ENCODE data around the gene BICD2. TPM values are rescaled to one million over a fixed set of nuclear protein-coding genes. Genes with fewer than 3 reads are reported as not detected.

BICD2 gene
- total RNA-seq, 2 experiments from 2014 or later, result 27.0 to 28.2 TPM

- ChIA-PET POLR2A (no interaction called here), CTCF (no interaction called here)
- Mint-ChIP-seq H3K27me3 (no peaks in the 10 kb centered on the region), H3K36me3 (ENCODE audit: low read depth) (peaks cover 22% of the 10 kb centered on the region), H3K27ac (no peak overlapping the region), H3K9me3 (no peaks in the 10 kb centered on the region), H3K4me1 (peaks cover 9% of the 10 kb centered on the region), H3K4me3 (no peak overlapping the region)
- DNase-seq, result peak; percentile 13
Measured at GRCh38 chr9:92726348-92726747, 38.3 kb downstream of the BICD2 start.

DNA sequence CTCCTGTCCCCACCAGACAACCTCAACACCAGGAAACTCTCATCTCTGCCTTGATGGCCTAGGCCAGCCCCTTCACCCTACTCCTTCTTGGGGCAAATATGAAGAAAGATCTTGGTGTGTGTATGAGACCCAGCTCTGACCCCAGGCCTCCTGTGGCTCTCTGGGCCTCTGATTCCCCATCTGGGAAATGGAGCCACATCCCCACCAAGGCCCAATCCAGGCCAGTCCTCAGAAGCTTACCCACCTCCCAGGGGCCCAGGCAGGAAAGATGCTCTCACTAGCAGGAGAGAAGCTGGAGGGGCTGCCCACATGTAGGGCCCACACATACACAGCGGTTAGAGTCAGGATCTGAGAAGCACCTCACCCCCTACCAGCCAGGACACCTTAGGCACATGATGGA, 38.9 kb downstream of the BICD2 start:
- Mint-ChIP-seq H3K4me1 (peaks cover 9% of the 10 kb centered on the region), H3K27ac (peak overlapping the region; percentile 27), H3K36me3 (ENCODE audit: low read depth) (peaks cover 22% of the 10 kb centered on the region), H3K4me3 (no peak overlapping the region), H3K27me3 (no peaks in the 10 kb centered on the region), H3K9me3 (no peaks in the 10 kb centered on the region)
- ChIA-PET POLR2A (no interaction called here), CTCF (no interaction called here)
- DNase-seq, result peak; percentile 12

DNA sequence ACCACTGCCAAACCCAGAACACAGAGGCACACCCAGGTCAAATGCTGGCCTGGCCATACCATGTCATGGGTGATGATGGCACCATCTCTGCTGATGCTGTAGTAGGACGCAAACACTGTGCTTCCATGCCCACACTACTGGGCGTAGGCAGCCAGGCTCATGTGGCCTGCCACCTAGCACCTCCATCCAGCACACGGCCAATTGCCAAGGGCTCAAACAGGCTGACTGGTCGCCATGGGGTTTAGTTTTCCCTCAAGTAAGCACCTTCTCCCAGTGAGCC, 39.4 kb downstream of the BICD2 start:
- Mint-ChIP-seq H3K36me3 (ENCODE audit: low read depth) (peaks cover 25% of the 10 kb centered on the region), H3K9me3 (no peaks in the 10 kb centered on the region), H3K4me3 (no peak overlapping the region), H3K27ac (no peak overlapping the region), H3K27me3 (no peaks in the 10 kb centered on the region), H3K4me1 (peaks cover 9% of the 10 kb centered on the region)
- CTCF ChIA-PET, result no interaction called here
- POLR2A ChIA-PET, result no interaction called here
- peak; percentile 14 for DNase-seq

DNA sequence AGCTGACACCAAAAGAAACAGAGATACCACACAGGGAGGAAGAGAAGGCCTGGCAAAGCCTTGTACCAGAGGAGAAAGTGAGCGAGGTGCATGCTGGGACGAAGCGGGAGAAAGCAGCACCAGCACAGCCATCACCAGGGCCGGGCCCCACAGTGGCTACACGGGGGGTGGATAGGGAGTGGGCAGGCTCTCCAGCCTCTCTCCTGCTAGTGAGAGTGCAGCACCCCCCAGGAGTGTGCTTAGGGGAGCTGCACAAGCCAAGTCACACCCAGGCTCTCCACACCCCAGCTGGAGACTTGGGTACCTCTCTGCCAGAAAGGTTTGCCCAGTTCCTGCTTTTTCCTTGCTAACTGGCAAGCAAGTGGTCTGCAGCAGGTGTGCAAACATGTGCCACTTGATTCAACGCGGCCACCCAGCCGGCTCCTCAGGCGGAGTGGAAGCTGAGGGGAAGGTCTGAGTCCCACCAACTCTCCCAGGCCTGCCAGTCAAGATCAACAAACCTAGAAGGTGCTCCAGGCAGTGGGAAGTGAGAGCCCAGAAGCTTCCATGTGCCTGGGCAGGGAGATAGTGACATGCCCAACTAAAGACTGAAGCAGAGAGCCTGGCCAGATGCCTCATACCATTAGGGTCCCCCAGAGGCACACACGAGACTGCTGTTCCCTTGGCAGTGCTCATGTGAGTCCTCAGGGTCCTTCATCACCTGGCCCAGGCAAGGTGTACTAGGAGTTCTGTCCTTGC, 39.9 kb downstream of the BICD2 start:
- Mint-ChIP-seq H3K4me3 (no peak overlapping the region), H3K27ac (no peak overlapping the region), H3K9me3 (no peaks in the 10 kb centered on the region), H3K27me3 (no peaks in the 10 kb centered on the region), H3K4me1 (peaks cover 9% of the 10 kb centered on the region), H3K36me3 (ENCODE audit: low read depth) (peaks cover 30% of the 10 kb centered on the region)
- DNase-seq, result peak; percentile 9
- ChIA-PET CTCF (interaction anchor here (1.4 kb wide), 1 partner anchor 9 kb away, joined by 3 read pairs; no protein-coding TSS in a partner anchor), POLR2A (no interaction called here)

DNA sequence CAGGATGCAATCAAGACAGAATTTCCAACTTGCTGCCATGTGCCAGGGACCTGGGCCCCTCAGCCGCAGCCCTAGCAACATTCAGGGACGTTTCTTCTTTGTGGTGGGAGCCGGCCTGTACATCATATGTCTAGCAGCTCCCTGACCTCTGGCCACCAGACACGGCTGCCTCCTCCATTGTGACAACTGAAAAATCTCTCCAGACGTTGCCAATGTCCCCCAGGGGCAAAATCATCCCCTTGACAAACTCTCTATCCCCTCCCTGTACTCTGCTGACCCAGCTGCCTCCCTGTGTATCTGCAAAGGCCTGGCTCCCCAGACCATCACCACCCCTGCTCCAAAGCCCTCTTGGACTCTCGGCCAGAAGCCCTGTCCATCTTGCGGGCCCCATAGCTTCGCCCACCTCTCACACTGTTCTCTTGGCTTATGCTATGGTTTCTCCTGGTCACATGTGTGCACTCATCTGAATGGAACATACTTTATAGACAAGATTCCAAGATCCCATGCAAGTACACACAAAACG, 40.8 kb downstream of the BICD2 start:
- H3K4me3 Mint-ChIP-seq, result no peak overlapping the region

GRCh38 chr9:92723299-92723625, 41.4 kb downstream of the BICD2 start:
- no peaks in the 10 kb centered on the region for H3K27me3 Mint-ChIP-seq
- H3K27ac Mint-ChIP-seq, result no peak overlapping the region
- peaks cover 33% of the 10 kb centered on the region for H3K36me3 Mint-ChIP-seq (ENCODE audit: low read depth)
- H3K4me1 Mint-ChIP-seq, result peaks cover 9% of the 10 kb centered on the region
- POLR2A ChIA-PET, result no interaction called here
- CTCF ChIA-PET, result interaction anchor here (1.4 kb wide), 1 partner anchor 8 kb away, joined by 3 read pairs; no protein-coding TSS in a partner anchor
- H3K4me3 Mint-ChIP-seq, result no peak overlapping the region
- H3K9me3 Mint-ChIP-seq, result no peaks in the 10 kb centered on the region
- DNase-seq, result no peak

More for the DNA sequence above, 40.8 kb downstream of the BICD2 start:
- Mint-ChIP-seq H3K9me3 (no peaks in the 10 kb centered on the region), H3K27me3 (no peaks in the 10 kb centered on the region), H3K36me3 (ENCODE audit: low read depth) (peaks cover 32% of the 10 kb centered on the region), H3K27ac (peak overlapping the region; percentile 15), H3K4me1 (peaks cover 9% of the 10 kb centered on the region)
- CTCF ChIA-PET, result interaction anchor here (1.4 kb wide), 1 partner anchor 8 kb away, joined by 3 read pairs; no protein-coding TSS in a partner anchor
- DNase-seq, result peak; percentile 10
- POLR2A ChIA-PET, result no interaction called here

DNA sequence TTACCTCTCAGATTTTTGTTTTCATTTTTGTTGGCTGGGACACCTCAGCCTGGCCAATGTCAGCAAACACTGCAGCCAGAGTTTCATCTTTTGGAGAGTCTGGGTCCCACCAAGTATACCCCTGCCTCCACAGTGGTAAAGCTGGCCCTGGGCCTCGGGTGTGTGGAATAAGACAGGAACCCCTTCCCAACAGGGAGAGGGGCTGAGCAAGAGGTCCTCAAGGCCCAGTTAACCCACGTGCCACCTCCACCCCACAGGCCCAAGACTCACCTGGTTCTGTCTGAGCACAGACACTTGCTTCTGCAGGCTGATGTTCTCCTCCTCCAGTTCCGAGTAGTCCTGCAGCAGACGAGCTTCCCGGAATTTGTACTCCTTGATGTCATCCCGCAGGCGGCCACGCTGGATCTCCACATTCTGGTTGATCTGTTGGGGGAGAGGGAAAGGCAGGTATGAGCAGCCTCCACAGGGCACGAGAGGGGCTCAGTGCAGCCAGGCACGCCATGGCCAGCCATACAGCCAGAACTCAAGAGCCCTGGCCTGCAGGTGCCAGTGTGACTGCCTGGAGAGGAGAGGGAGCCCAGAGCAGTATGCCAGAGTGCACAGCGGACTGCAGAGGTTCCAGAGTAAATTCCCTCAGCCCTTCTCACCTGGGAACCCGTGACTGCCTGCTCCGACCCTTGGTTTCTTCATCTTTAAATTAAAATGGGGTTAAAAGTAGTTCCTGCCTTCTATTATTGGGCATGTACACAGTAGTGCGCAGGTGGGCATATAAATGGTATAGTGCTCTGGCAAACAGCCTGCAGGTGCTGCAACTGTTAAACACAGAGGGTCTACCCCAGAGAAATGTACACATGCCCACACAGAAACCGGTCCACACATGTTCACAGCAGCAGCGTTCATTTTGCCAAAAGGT, 42.0 kb downstream of the BICD2 start:
- no peak for DNase-seq
- H3K9me3 Mint-ChIP-seq, result no peaks in the 10 kb centered on the region
- no peak overlapping the region for H3K4me3 Mint-ChIP-seq
- peaks cover 36% of the 10 kb centered on the region for H3K36me3 Mint-ChIP-seq (ENCODE audit: low read depth)
- no peaks in the 10 kb centered on the region for H3K27me3 Mint-ChIP-seq
- POLR2A ChIA-PET, result no interaction called here
- CTCF ChIA-PET, result no interaction called here
- peaks cover 9% of the 10 kb centered on the region for H3K4me1 Mint-ChIP-seq
- no peak overlapping the region for H3K27ac Mint-ChIP-seq

DNA sequence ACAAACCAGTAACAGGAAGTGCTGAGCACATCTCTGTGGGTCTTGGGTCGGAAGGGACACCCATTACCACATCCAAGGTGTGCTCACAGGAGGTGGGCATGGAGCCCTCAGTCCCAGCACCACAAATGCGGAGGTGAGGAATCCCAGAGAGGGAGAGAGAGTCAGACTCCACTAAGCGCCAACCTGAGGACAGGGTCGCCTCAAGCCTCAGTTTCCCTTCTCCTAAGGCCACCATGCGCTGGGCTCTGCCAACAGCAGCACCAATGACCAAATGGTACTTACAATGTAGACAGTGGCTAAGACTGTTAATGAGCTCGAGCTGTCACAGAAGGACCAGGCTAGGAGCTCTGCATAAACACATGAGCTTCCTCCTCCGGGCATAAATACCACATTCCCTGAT, 43.1 kb downstream of the BICD2 start:
- Mint-ChIP-seq H3K36me3 (ENCODE audit: low read depth) (peaks cover 40% of the 10 kb centered on the region), H3K4me1 (peaks cover 6% of the 10 kb centered on the region), H3K27ac (no peak overlapping the region), H3K9me3 (no peaks in the 10 kb centered on the region), H3K4me3 (no peak overlapping the region), H3K27me3 (no peaks in the 10 kb centered on the region)
- ChIA-PET CTCF (no interaction called here), POLR2A (no interaction called here)
- DNase-seq, result no peak

GRCh38 chr9:92720807-92721535, 43.7 kb downstream of the BICD2 start:
- no peak overlapping the region for H3K27ac Mint-ChIP-seq
- peaks cover 6% of the 10 kb centered on the region for H3K4me1 Mint-ChIP-seq
- no peak for DNase-seq
- no peaks in the 10 kb centered on the region for H3K27me3 Mint-ChIP-seq
- POLR2A ChIA-PET, result no interaction called here
- H3K9me3 Mint-ChIP-seq, result no peaks in the 10 kb centered on the region
- CTCF ChIA-PET, result interaction anchor here (0.7 kb wide), 1 partner anchor 26 kb away, joined by 3 read pairs; no protein-coding TSS in a partner anchor
- H3K36me3 Mint-ChIP-seq (ENCODE audit: low read depth), result peaks cover 44% of the 10 kb centered on the region
- H3K4me3 Mint-ChIP-seq, result no peak overlapping the region

DNA sequence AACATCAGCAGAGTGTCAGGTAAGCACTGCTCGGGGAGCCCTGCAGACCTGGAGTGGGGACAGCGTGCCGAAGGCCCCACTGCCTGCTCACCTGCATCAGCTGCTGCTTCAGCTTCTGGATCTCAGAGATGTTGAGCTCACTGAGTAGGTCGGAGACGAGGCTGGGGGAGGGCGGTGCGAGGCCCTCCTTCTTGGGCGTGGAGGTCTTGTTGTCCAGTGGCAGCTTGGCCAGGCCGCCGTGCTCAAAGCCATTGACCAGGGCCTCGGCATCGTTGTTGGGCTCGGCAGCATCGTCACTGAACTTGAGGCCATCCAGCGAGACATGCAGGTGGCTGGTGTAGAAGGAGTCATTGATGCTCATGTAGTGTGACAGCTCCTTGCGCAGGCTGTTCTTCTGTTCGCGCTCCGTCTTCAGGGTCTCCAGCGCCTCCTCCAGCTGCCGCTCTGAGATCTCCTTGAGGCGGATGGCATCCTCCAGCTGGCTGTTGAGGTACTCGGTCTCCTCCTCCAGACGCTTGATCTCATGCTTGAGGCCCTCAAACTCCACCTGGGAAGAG, 44.3 kb downstream of the BICD2 start:
- CTCF ChIA-PET, result interaction anchor here (0.7 kb wide), 1 partner anchor 25 kb away, joined by 3 read pairs; no protein-coding TSS in a partner anchor
- Mint-ChIP-seq H3K27me3 (no peaks in the 10 kb centered on the region), H3K9me3 (no peaks in the 10 kb centered on the region), H3K27ac (no peak overlapping the region), H3K4me1 (peaks cover 6% of the 10 kb centered on the region), H3K4me3 (no peak overlapping the region), H3K36me3 (ENCODE audit: low read depth) (peaks cover 44% of the 10 kb centered on the region)
- no peak for DNase-seq
- POLR2A ChIA-PET, result no interaction called here

GRCh38 chr9:92719028-92719647, 45.5 kb downstream of the BICD2 start:
- DNase-seq, result no peak
- Mint-ChIP-seq H3K4me1 (peaks cover 3% of the 10 kb centered on the region), H3K27ac (no peak overlapping the region), H3K4me3 (no peak overlapping the region), H3K9me3 (no peaks in the 10 kb centered on the region), H3K27me3 (no peaks in the 10 kb centered on the region), H3K36me3 (ENCODE audit: low read depth) (peaks cover 51% of the 10 kb centered on the region)
- CTCF ChIA-PET, result no interaction called here
- POLR2A ChIA-PET, result no interaction called here

GRCh38 chr9:92718086-92719001, 46.3 kb downstream of the BICD2 start:
- no peak overlapping the region for H3K27ac Mint-ChIP-seq
- H3K4me1 Mint-ChIP-seq, result peaks cover 7% of the 10 kb centered on the region
- H3K4me3 Mint-ChIP-seq, result no peak overlapping the region
- ChIA-PET POLR2A (interaction anchor here (1.1 kb wide), 1 partner anchor 46 kb away, joined by 4 read pairs; the partner anchor contains the start of gene BICD2), CTCF (interaction anchor here (1.1 to 3.1 kb wide), 4 partner anchors 9 to 73 kb away, joined by 3 to 32 read pairs (median 6); no protein-coding TSS in a partner anchor)
- H3K36me3 Mint-ChIP-seq (ENCODE audit: low read depth), result peaks cover 56% of the 10 kb centered on the region
- DNase-seq, result no peak
- no peaks in the 10 kb centered on the region for H3K27me3 Mint-ChIP-seq
- H3K9me3 Mint-ChIP-seq, result no peaks in the 10 kb centered on the region

All from activated CD4-positive, alpha-beta memory T cell treated with anti-CD3 and anti-CD28 coated beads, Interleukin-2, amount 10 ng/mL, durations not matched to agents 7 days and 5 days (primary cell).